ENCODE measurements around the gene OLA1.

- TF ChIP-seq ZNF329 (CRISPR knock-in tag; IDR thresholded peaks at IDR 0.05; ENCODE audit: low read depth), result no peak
- no peak for TF ChIP-seq RFX3 (CRISPR knock-in tag; IDR thresholded peaks at IDR 0.05)
- no peak for TF ChIP-seq SMAD3 (CRISPR knock-in tag; IDR thresholded peaks at IDR 0.05)
- TF ChIP-seq KLF16 (CRISPR knock-in tag; IDR thresholded peaks at IDR 0.05), result no peak
- no peak for TF ChIP-seq ZSCAN21 (CRISPR knock-in tag; IDR thresholded peaks at IDR 0.05; ENCODE audit: borderline replicate concordance)
- no peak for TF ChIP-seq SIX4 (CRISPR knock-in tag; IDR thresholded peaks at IDR 0.05)
- TF ChIP-seq CTCF (CRISPR knock-in tag; IDR thresholded peaks at IDR 0.05), result no peak
- TF ChIP-seq MIER2 (CRISPR knock-in tag; IDR thresholded peaks at IDR 0.05), result no peak
These were observed 153.8 kb downstream of the OLA1 start for GRCh38 chr2:174094542-174094941.

All from HepG2 (cell line).